ENCODE results near the gene DYNC2I2. TPM values are rescaled to one million over a fixed set of nuclear protein-coding genes. Genes with fewer than 3 reads are reported as not detected.

Gene DYNC2I2
- total RNA-seq, 1 experiment from 2014 or later: 53.2 TPM

- intact Hi-C loops (cut with micrococcal nuclease; ENCODE audit: unreplicated experiment): no loop called here
- H3K4me1 Mint-ChIP-seq (ENCODE audit: low read depth, unreplicated experiment): peaks cover 24% of the 10 kb centered on the region
- H3K27ac Mint-ChIP-seq (ENCODE audit: unreplicated experiment): peak overlapping the region; percentile 85
- H3K9me3 Mint-ChIP-seq (ENCODE audit: low read depth, unreplicated experiment): no peaks in the 10 kb centered on the region
- H3K4me3 Mint-ChIP-seq (ENCODE audit: low read depth, unreplicated experiment): peak overlapping the region; percentile 60
- peak; percentile 95 for DNase-seq
- CTCF ChIA-PET: interaction anchor here (0.6 to 2.1 kb wide), 11 partner anchors 10 to 556 kb away, joined by 3 to 7 read pairs (median 4); partner anchors contain the start of genes ENDOG and ZDHHC12
- no TSS peak for BruUV-seq (replicated peaks)
- H3K36me3 Mint-ChIP-seq (ENCODE audit: insufficient read depth, unreplicated experiment): peaks cover 47% of the 10 kb centered on the region
- peak; percentile 79 for TF ChIP-seq CTCF (IDR thresholded peaks at IDR 0.05; ENCODE audit: unreplicated experiment)
- H3K27me3 Mint-ChIP-seq (ENCODE audit: unreplicated experiment): no peaks in the 10 kb centered on the region
Observed at GRCh38 chr9:128635266-128636023, 21.2 kb downstream of the DYNC2I2 start.

GRCh38 chr9:128634651-128635262 is 21.9 kb downstream of the DYNC2I2 start:
- intact Hi-C loops (cut with micrococcal nuclease; ENCODE audit: unreplicated experiment): no loop called here
- no peaks in the 10 kb centered on the region for H3K27me3 Mint-ChIP-seq (ENCODE audit: unreplicated experiment)
- peak overlapping the region; percentile 30 for H3K4me3 Mint-ChIP-seq (ENCODE audit: low read depth, unreplicated experiment)
- H3K9me3 Mint-ChIP-seq (ENCODE audit: low read depth, unreplicated experiment): no peaks in the 10 kb centered on the region
- no peak for TF ChIP-seq CTCF (IDR thresholded peaks at IDR 0.05; ENCODE audit: unreplicated experiment)
- H3K36me3 Mint-ChIP-seq (ENCODE audit: insufficient read depth, unreplicated experiment): peaks cover 45% of the 10 kb centered on the region
- no TSS peak for BruUV-seq (replicated peaks)
- CTCF ChIA-PET: interaction anchor here (0.6 to 2.1 kb wide), 6 partner anchors 11 to 196 kb away, joined by 3 to 7 read pairs (median 6); partner anchors contain the start of genes ENDOG and ZDHHC12
- no peak for DNase-seq
- H3K27ac Mint-ChIP-seq (ENCODE audit: unreplicated experiment): peak overlapping the region; percentile 85
- peaks cover 24% of the 10 kb centered on the region for H3K4me1 Mint-ChIP-seq (ENCODE audit: low read depth, unreplicated experiment)

GRCh38 chr9:128634111-128634510 is 22.5 kb downstream of the DYNC2I2 start:
- Mint-ChIP-seq H3K4me3 (ENCODE audit: low read depth, unreplicated experiment) (peak overlapping the region; percentile 30), H3K9me3 (ENCODE audit: low read depth, unreplicated experiment) (no peaks in the 10 kb centered on the region), H3K4me1 (ENCODE audit: low read depth, unreplicated experiment) (peaks cover 24% of the 10 kb centered on the region), H3K27me3 (ENCODE audit: unreplicated experiment) (no peaks in the 10 kb centered on the region), H3K36me3 (ENCODE audit: insufficient read depth, unreplicated experiment) (peaks cover 44% of the 10 kb centered on the region), H3K27ac (ENCODE audit: unreplicated experiment) (no peak overlapping the region)
- BruUV-seq (replicated peaks): no TSS peak
- intact Hi-C loops (cut with micrococcal nuclease; ENCODE audit: unreplicated experiment): no loop called here
- CTCF ChIA-PET: interaction anchor here (1.1 kb wide), 1 partner anchor 68 kb away, joined by 3 read pairs; the partner anchor contains the start of gene PKN3
- TF ChIP-seq CTCF (IDR thresholded peaks at IDR 0.05; ENCODE audit: unreplicated experiment): no peak
- no peak for DNase-seq

GRCh38 chr9:128633601-128634000 is 23.0 kb downstream of the DYNC2I2 start:
- H3K27me3 Mint-ChIP-seq (ENCODE audit: unreplicated experiment): no peaks in the 10 kb centered on the region
- H3K27ac Mint-ChIP-seq (ENCODE audit: unreplicated experiment): peak overlapping the region; percentile 28
- H3K9me3 Mint-ChIP-seq (ENCODE audit: low read depth, unreplicated experiment): no peaks in the 10 kb centered on the region
- H3K36me3 Mint-ChIP-seq (ENCODE audit: insufficient read depth, unreplicated experiment): peaks cover 49% of the 10 kb centered on the region
- DNase-seq: no peak
- CTCF ChIA-PET: interaction anchor here (1.1 kb wide), 1 partner anchor 68 kb away, joined by 3 read pairs; the partner anchor contains the start of gene PKN3
- BruUV-seq (replicated peaks): TSS peak; percentile 73
- no peak overlapping the region for H3K4me3 Mint-ChIP-seq (ENCODE audit: low read depth, unreplicated experiment)
- intact Hi-C loops (cut with micrococcal nuclease; ENCODE audit: unreplicated experiment): no loop called here
- TF ChIP-seq CTCF (IDR thresholded peaks at IDR 0.05; ENCODE audit: unreplicated experiment): no peak
- H3K4me1 Mint-ChIP-seq (ENCODE audit: low read depth, unreplicated experiment): peaks cover 24% of the 10 kb centered on the region
